Measurements from ENCODE around the gene GRIP2.

- no peak for TF ChIP-seq POLR2A (IDR thresholded peaks at IDR 0.05)
- no peak for TF ChIP-seq CTCF (IDR thresholded peaks at IDR 0.05)
Observed at GRCh38 chr3:14553871-14554270, 13.7 kb upstream of the GRIP2 start.
